K562 (cell line): ENCODE measurements around the gene IDI2. TPM values are rescaled to one million over a fixed set of nuclear protein-coding genes. Genes with fewer than 3 reads are reported as not detected.

Experiments
- ATAC-seq: fragments of 200-7000 bp; cut with Tn5 transposase; 3 replicates; pipeline ENCODE4 v1.9.1; 2020; ENCODE audit warnings: moderate library complexity
- BruUV-seq: library from RNA; stranded (reverse); fragments of 400-500 nt; replicated peaks from 2 replicates; lab custom pipeline; 2021; lab: Mats Ljungman, UMichigan
- CTCF ChIA-PET: fragments of 300-600 bp; formaldehyde crosslinking; extraction: SDS; loops from one replicate; lab custom pipeline; 2021; ENCODE audit warnings: low intra/inter-chr PET ratio; lab: Yijun Ruan, JAX
- POLR2A ChIA-PET: fragments of 300-600, 350-650 bp; sonication (Branson Sonifier 250); formaldehyde crosslinking; extraction: SDS; loops from one replicate; lab custom pipeline; 2021; ENCODE audit warnings: antibody characterized with exemption, inconsistent platforms; lab: Yijun Ruan, JAX
- DNase-seq, 4 experiments: peaks; one replicate each; pipeline versions ENCODE4 v3.0.0 to v3.0.0-alpha.2; 2011 to 2018; ENCODE audit warnings: low spot score in 3 of 4, mixed read lengths in 3 of 4; ENCODE audit errors: extremely low read depth in 1 of 4
- FAIRE-seq: peaks from 2 replicates; lab custom pipeline; 2011; peaks lifted over from hg19 to GRCh38; lab: Jason Lieb, UNC
- H2AFZ ChIP-seq: 2 replicates; pipeline ENCODE4 v1.6.0; 2011; ENCODE audit warnings: low read depth, low read length, control low read depth, inconsistent platforms
- H3K27ac ChIP-seq: fragments of 200-600 bp; 3 replicates; pipeline ENCODE4 v1.8.0; 2011; ENCODE audit warnings: low read depth, mild to moderate bottlenecking, control low read depth, inconsistent platforms, low read length, moderate library complexity, mixed read lengths; ENCODE audit errors: extremely low read depth
- H3K27me3 ChIP-seq, 2 experiments: fragments of 300-600 bp in 1 of 2; 2 replicates in 1 of 2; 3 replicates in 1 of 2; pipeline versions ENCODE4 v1.6.0 to v1.8.0; 2011; ENCODE audit warnings: inconsistent platforms in 2 of 2, low read length in 2 of 2, mild to moderate bottlenecking in 1 of 2, mixed read lengths in 1 of 2, moderate library complexity in 1 of 2; ENCODE audit not compliant: control insufficient read depth in 2 of 2, insufficient read depth in 2 of 2
- H3K36me3 ChIP-seq: fragments of 300-600 bp; 3 replicates; pipeline ENCODE4 v1.8.0; 2011; ENCODE audit warnings: mild to moderate bottlenecking, low read length, inconsistent platforms; ENCODE audit not compliant: control insufficient read depth, insufficient read depth
- H3K4me1 ChIP-seq, 2 experiments: fragments of 200-600 bp in 1 of 2; replicated peaks in 1 of 2; 2 replicates in 1 of 2; 3 replicates in 1 of 2; pipeline versions ENCODE4 v1.5.1 to v1.8.0; 2011; ENCODE audit warnings: inconsistent platforms in 2 of 2, low read length in 2 of 2, mild to moderate bottlenecking in 1 of 2, mixed read lengths in 1 of 2, moderate library complexity in 1 of 2; ENCODE audit not compliant: control insufficient read depth in 2 of 2, insufficient read depth in 2 of 2
- H3K4me2 ChIP-seq: 2 replicates; pipeline ENCODE4 v1.6.1; 2011; ENCODE audit warnings: low read length, control low read depth, inconsistent platforms, mixed read lengths; ENCODE audit not compliant: insufficient read depth
- H3K4me3 ChIP-seq: fragments of 200-600 bp; sonication (generic), shearing (Covaris generic); 2 replicates; pipeline ENCODE4 v1.5.1; 2016; ENCODE audit warnings: control low read depth, inconsistent platforms
- H3K79me2 ChIP-seq: fragments of 200-600 bp; 3 replicates; pipeline ENCODE4 v1.8.0; 2011; ENCODE audit warnings: low read length, inconsistent platforms; ENCODE audit not compliant: control insufficient read depth, insufficient read depth
- H3K9ac ChIP-seq, 2 experiments: 2 replicates each; pipeline versions ENCODE4 v1.6.0 to v1.6.1; 2011; ENCODE audit warnings: low read depth in 2 of 2, low read length in 2 of 2, control low read depth in 1 of 2, inconsistent platforms in 1 of 2, mild to moderate bottlenecking in 1 of 2, mixed read lengths in 1 of 2; ENCODE audit not compliant: insufficient read depth in 1 of 2
- H3K9me1 ChIP-seq: one replicate; pipeline ENCODE4 v1.6.0; 2011; ENCODE audit warnings: inconsistent platforms, mild to moderate bottlenecking, low read length, moderate library complexity; ENCODE audit not compliant: control insufficient read depth, insufficient read depth
- H3K9me3 ChIP-seq: replicated peaks from 2 replicates; pipeline ENCODE4 v1.5.1; 2011; ENCODE audit warnings: low read depth, low read length, inconsistent platforms; ENCODE audit not compliant: control insufficient read depth, insufficient read depth
- H4K20me1 ChIP-seq: replicated peaks from 2 replicates; pipeline ENCODE4 v1.6.1; 2011; ENCODE audit warnings: low read length, inconsistent platforms, mixed read lengths; ENCODE audit not compliant: control insufficient read depth, insufficient read depth
- CBFA2T3 ChIP-seq: fragments of 450-650 bp; IDR thresholded peaks from 2 replicates; pipeline ENCODE4 v1.6.1; 2017
- CBFB ChIP-seq: sonication (generic); formaldehyde crosslinking; IDR thresholded peaks from 2 replicates; pipeline ENCODE4 v1.4.0; 2020; ENCODE audit warnings: mild to moderate bottlenecking, missing genetic modification reagents
- GMEB1 ChIP-seq: fragments of 250-450 bp; sonication (Bioruptor Pico); IDR thresholded peaks from 2 replicates; pipeline ENCODE4 v1.4.0; 2020; ENCODE audit warnings: mild to moderate bottlenecking
- GTF2F1 ChIP-seq: IDR thresholded peaks from 2 replicates; pipeline ENCODE4 v1.6.1; 2011; ENCODE audit warnings: low read depth, low read length, improper control_type of control experiment
- NRF1 ChIP-seq, 2 experiments: fragments of 450-650 bp; IDR thresholded peaks in 1 of 2; conservative IDR thresholded peaks in 1 of 2; 2 replicates each; pipeline ENCODE4 v1.6.1; 2014; ENCODE audit warnings: mild to moderate bottlenecking in 2 of 2
- PCBP1 ChIP-seq: fragments of 200-400 bp; formaldehyde crosslinking; IDR thresholded peaks from 2 replicates; pipeline ENCODE4 v1.6.1; 2018; ENCODE audit warnings: mild to moderate bottlenecking, low read depth, low read length; ENCODE audit not compliant: poor library complexity, severe bottlenecking
- PPARD ChIP-seq: fragments of 250-450 bp; sonication (Bioruptor Pico); IDR thresholded peaks from 2 replicates; pipeline ENCODE4 v1.8.0; 2022; ENCODE audit warnings: inconsistent platforms, mild to moderate bottlenecking, moderate library complexity
- SP2 ChIP-seq: IDR thresholded peaks from 2 replicates; pipeline ENCODE4 v1.6.1; 2011; ENCODE audit warnings: mild to moderate bottlenecking, low read depth, low read length, moderate library complexity; ENCODE audit not compliant: poor library complexity, severe bottlenecking; ENCODE audit errors: extremely low read depth
- SREBF2 ChIP-seq: sonication (generic); formaldehyde crosslinking; IDR thresholded peaks from 2 replicates; pipeline ENCODE4 v1.4.0; 2020; ENCODE audit warnings: mild to moderate bottlenecking, missing genetic modification reagents
- SRSF1 ChIP-seq: fragments of 200-400 bp; formaldehyde crosslinking; IDR thresholded peaks from 2 replicates; pipeline ENCODE4 v1.6.1; 2017; ENCODE audit warnings: mild to moderate bottlenecking, low read depth, low read length, moderate library complexity
- SRSF9 ChIP-seq: fragments of 200-400 bp; formaldehyde crosslinking; IDR thresholded peaks from 2 replicates; pipeline ENCODE4 v1.6.1; 2017; ENCODE audit warnings: low read depth, low read length, borderline replicate concordance
- TAF9B ChIP-seq: fragments of 450-650 bp; IDR thresholded peaks from 2 replicates; pipeline ENCODE4 v1.6.1; 2018; ENCODE audit warnings: mild to moderate bottlenecking; ENCODE audit not compliant: partially characterized antibody
- TGIF2 ChIP-seq: sonication (generic); formaldehyde crosslinking; IDR thresholded peaks from 2 replicates; pipeline ENCODE4 v1.8.1; 2022; ENCODE audit warnings: mild to moderate bottlenecking, missing genetic modification reagents, moderate library complexity
- U2AF1 ChIP-seq: fragments of 200-400 bp; formaldehyde crosslinking; optimal IDR thresholded peaks from 2 replicates; pipeline ENCODE3; 2017; ENCODE audit warnings: mild to moderate bottlenecking, low read depth, low read length, moderate library complexity
- ZBTB49 ChIP-seq: sonication (generic); formaldehyde crosslinking; IDR thresholded peaks from 2 replicates; pipeline ENCODE4 v1.8.0; 2022; ENCODE audit warnings: missing genetic modification reagents, mild to moderate bottlenecking, borderline replicate concordance
- ZNF143 ChIP-seq: sonication (generic); formaldehyde crosslinking; IDR thresholded peaks from 2 replicates; pipeline ENCODE4 v1.9.0; 2022; ENCODE audit warnings: mild to moderate bottlenecking, missing genetic modification reagents
- ZNF589 ChIP-seq: fragments of 200-800 bp; sonication (Bioruptor generic); IDR thresholded peaks from 2 replicates; pipeline ENCODE4 v1.6.1; 2016; ENCODE audit warnings: low read depth, missing genetic modification characterization, missing compliant biosample characterization
- WGBS: fragments of 100-300 bp; shearing (Covaris generic); methylation state at CpG from one replicate; pipeline ENCODE4 v1.1.6; 2016; ENCODE audit warnings: low coverage, mixed read lengths; ENCODE audit not compliant: insufficient coverage; ENCODE audit errors: missing lambda C conversion rate; 5-methylcytosine and 5-hydroxymethylcytosine counted together
- in situ Hi-C: fragments of 300-500 bp; cut with MboI; formaldehyde crosslinking; loops from 4 replicates; pipeline ENCODE4 v1.15.0; 2018; ENCODE audit warnings: inconsistent platforms, mixed read lengths
- intact Hi-C: fragments of 100-400 bp; cut with micrococcal nuclease; formaldehyde crosslinking; loops from 2 replicates; pipeline ENCODE4 v1.14.2; 2022
- polyA plus RNA-seq, 8 experiments: library from polyadenylated mRNA; depleted of rRNA in 4 of 8; stranded (reverse) in 5 of 8; unstranded in 3 of 8; fragments of >200 nt; fragmentation: Nextera tagmentation in 2 of 8; fragmentation: Illumina TruSeq in 1 of 8; extraction: Ambion mirVana in 2 of 8; extraction: Trizol in 1 of 8; gene quantifications; 2 replicates each; pipeline versions ENCODE4 v1.2.1 to v1.2.3, GENCODE V29; 2011 to 2014; ENCODE audit warnings: inconsistent platforms in 1 of 8, missing spikeins in 1 of 8
- total RNA-seq, 7 experiments: library from RNA; depleted of rRNA in 6 of 7; stranded (reverse); fragments of >200 nt in 6 of 7; fragmentation: Illumina TruSeq in 2 of 7; extraction: Trizol in 2 of 7; gene quantifications; 2 replicates each; pipeline versions ENCODE4 v1.2.1 to v1.2.3, GENCODE V29; 2011 to 2021; ENCODE audit warnings: low replicate concordance in 1 of 7

IDI2 gene
- total and polyA plus RNA-seq, 9 of the 15 experiments (the other 6 are each of a cell fraction or from before 2014, with no cell fraction given) = not detected

- Histone ChIP-seq H3K4me3 (peak within 1 kb of the TSS; percentile 94), H3K9me3 (no peaks in the 10 kb centered on the region), H3K9me1 (peaks cover 13% of the 10 kb centered on the region), H3K4me2 (peak within 1 kb of the TSS; percentile 100), H3K27me3 (no peaks in the 10 kb centered on the region), H3K9ac (peak within 1 kb of the TSS; percentile 89 to 97), H3K27ac (peak within 1 kb of the TSS; percentile 93), H3K4me1 (peaks cover 21 to 31% of the 10 kb centered on the region in 2 experiments), H3K79me2 (peaks cover 75% of the 10 kb centered on the region), H3K36me3 (peaks cover 65% of the 10 kb centered on the region), H4K20me1 (peaks cover 39% of the 10 kb centered on the region), H2AFZ (peak within 1 kb of the TSS; percentile 78)
- no TSS peak for BruUV-seq
- in situ Hi-C loops = no loop called here
- WGBS = under 1% methylated on average over 54 of the region's 83 CpGs
- peak; percentile 92 to 98 (median 96) for DNase-seq
- ChIA-PET CTCF (no interaction called here), POLR2A (interaction anchor here (0.7 to 3.5 kb wide), 12 partner anchors 9 to 129 kb away, joined by 3 to 25 read pairs (median 3); no protein-coding TSS in a partner anchor)
- peak; percentile 93 for ATAC-seq
- peak; percentile 88 for FAIRE-seq
- intact Hi-C loops = no loop called here
- TF ChIP-seq SREBF2 (CRISPR knock-in tag) = no peak
- TF ChIP-seq U2AF1 = peak; percentile 81
- no peak for TF ChIP-seq ZBTB49 (CRISPR knock-in tag)
- peak; percentile 87 for TF ChIP-seq PCBP1
- no peak for TF ChIP-seq ZNF589
- TF ChIP-seq SP2 = peak; percentile 42
- no peak for TF ChIP-seq CBFA2T3
- TF ChIP-seq ZNF143 = no peak
- TF ChIP-seq PPARD (CRISPR knock-in tag) = no peak
- TF ChIP-seq TGIF2 (CRISPR knock-in tag) = 0 out of 2 replicates have a peak, but pooled peaks have one; percentile 8
- no peak for TF ChIP-seq SRSF9
- TF ChIP-seq GMEB1 (CRISPR knock-in tag) = peak; percentile 73
- TF ChIP-seq SRSF1 = no peak
- peak; percentile 87 to 89 for TF ChIP-seq NRF1 (conservative IDR thresholded peaks at IDR 0.05 in 1 of 2, IDR thresholded peaks at IDR 0.05 in 1 of 2)
- peak; percentile 56 for TF ChIP-seq TAF9B
- no peak for TF ChIP-seq GTF2F1
- 0 out of 2 replicates have a peak, but pooled peaks have one; percentile 20 for TF ChIP-seq CBFB (CRISPR knock-in tag)
Observed at GRCh38 chr10:1048732-1049424, 23.2 kb upstream of the IDI2 start, which contains the start of gene IDI1. TSS of gene IDI1 (minus strand) at chr10:1049119. CDS start at chr10:1049003, 116 bp downstream.
